Measurements from ENCODE around the gene AQP12B.
"Not testable (repeated sequence)": the region's sequence is repeated elsewhere in the genome, so short reads cannot be mapped to it uniquely, and the experiment has no call there.

The AQP12B gene

DNA sequence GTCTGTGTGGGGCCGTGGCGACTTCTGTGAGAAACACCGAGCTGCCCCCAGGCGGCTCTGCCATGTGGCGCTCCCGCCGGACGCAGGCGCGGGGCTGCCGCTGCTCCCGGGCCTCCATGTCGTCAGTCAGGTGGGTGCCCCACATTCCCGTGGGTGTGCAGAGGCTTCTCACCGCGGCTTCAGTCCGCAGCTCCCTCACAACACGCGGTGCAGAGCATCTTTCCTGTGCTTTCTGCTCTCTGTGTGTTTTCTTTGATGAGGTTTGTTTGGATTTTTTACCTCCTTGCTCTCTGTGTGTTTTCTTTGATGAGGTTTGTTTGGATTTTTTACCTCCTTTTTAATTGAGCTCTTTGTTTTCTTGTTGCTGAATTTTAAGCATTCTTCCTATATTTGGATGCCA, 22.0 kb upstream of the AQP12B start:
- DNase-seq (ENCODE audit: low read depth): no peak
- TF ChIP-seq MYC (IDR thresholded peaks at IDR 0.05; ENCODE audit: low read depth, low read length) (no peak), POLR2A (IDR thresholded peaks at IDR 0.05; ENCODE audit: extremely low read depth, insufficient read length) (no peak), CTCF (IDR thresholded peaks at IDR 0.05; ENCODE audit: low read depth, low read length) (no peak)
- TF ChIP-seq, protein P1, sequence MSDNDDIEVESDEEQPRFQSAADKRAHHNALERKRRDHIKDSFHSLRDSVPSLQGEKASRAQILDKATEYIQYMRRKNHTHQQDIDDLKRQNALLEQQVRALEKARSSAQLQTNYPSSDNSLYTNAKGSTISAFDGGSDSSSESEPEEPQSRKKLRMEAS (IDR thresholded peaks at IDR 0.05; ENCODE audit: low read depth, low read length): no peak
- H3K4me3 ChIP-seq (ENCODE audit: low read depth, low read length): no peak overlapping the region

GRCh38 chr2:240703417-240704341, 21.0 kb upstream of the AQP12B start:
- TF ChIP-seq POLR2A (IDR thresholded peaks at IDR 0.05; ENCODE audit: extremely low read depth, insufficient read length): no peak
- TF ChIP-seq CTCF (IDR thresholded peaks at IDR 0.05; ENCODE audit: low read depth, low read length): no peak
- TF ChIP-seq, protein P1 (IDR thresholded peaks at IDR 0.05; ENCODE audit: low read depth, low read length): no peak
- no peak for TF ChIP-seq MYC (IDR thresholded peaks at IDR 0.05; ENCODE audit: low read depth, low read length)
- no peak for DNase-seq (ENCODE audit: low read depth)
- no peak overlapping the region for H3K4me3 ChIP-seq (ENCODE audit: low read depth, low read length)

- no peak overlapping the region for H3K4me3 ChIP-seq (ENCODE audit: low read depth, low read length)
- TF ChIP-seq MYC (IDR thresholded peaks at IDR 0.05; ENCODE audit: low read depth, low read length): no peak
- TF ChIP-seq, protein P1 (IDR thresholded peaks at IDR 0.05; ENCODE audit: low read depth, low read length): no peak
- no peak for TF ChIP-seq POLR2A (IDR thresholded peaks at IDR 0.05; ENCODE audit: extremely low read depth, insufficient read length)
- TF ChIP-seq CTCF (IDR thresholded peaks at IDR 0.05; ENCODE audit: low read depth, low read length): no peak
- no peak for DNase-seq (ENCODE audit: low read depth)
Measured at GRCh38 chr2:240702640-240703011, 19.9 kb upstream of the AQP12B start.

- no peak overlapping the region for H3K4me3 ChIP-seq (ENCODE audit: low read depth, low read length)
- TF ChIP-seq CTCF (IDR thresholded peaks at IDR 0.05; ENCODE audit: low read depth, low read length): no peak
- no peak for TF ChIP-seq MYC (IDR thresholded peaks at IDR 0.05; ENCODE audit: low read depth, low read length)
- TF ChIP-seq, protein P1 (IDR thresholded peaks at IDR 0.05; ENCODE audit: low read depth, low read length): no peak
- TF ChIP-seq POLR2A (IDR thresholded peaks at IDR 0.05; ENCODE audit: extremely low read depth, insufficient read length): no peak
- DNase-seq (ENCODE audit: low read depth): no peak
Measured at GRCh38 chr2:240701736-240702639, 19.3 kb upstream of the AQP12B start.

- TF ChIP-seq, protein P1 (IDR thresholded peaks at IDR 0.05; ENCODE audit: low read depth, low read length): no peak
- TF ChIP-seq MYC (IDR thresholded peaks at IDR 0.05; ENCODE audit: low read depth, low read length) (no peak), CTCF (IDR thresholded peaks at IDR 0.05; ENCODE audit: low read depth, low read length) (no peak), POLR2A (IDR thresholded peaks at IDR 0.05; ENCODE audit: extremely low read depth, insufficient read length) (no peak)
- no peak for DNase-seq (ENCODE audit: low read depth)
- H3K4me3 ChIP-seq (ENCODE audit: low read depth, low read length): no peak overlapping the region
Measured at GRCh38 chr2:240701091-240701735, 18.5 kb upstream of the AQP12B start.

GRCh38 chr2:240700616-240701015, 17.9 kb upstream of the AQP12B start:
- not testable (repeated sequence) for H3K4me3 ChIP-seq (ENCODE audit: low read depth, low read length); DNase-seq (ENCODE audit: low read depth)

GRCh38 chr2:240699835-240700234, 17.1 kb upstream of the AQP12B start:
- H3K4me3 ChIP-seq (ENCODE audit: low read depth, low read length); DNase-seq (ENCODE audit: low read depth): not testable (repeated sequence)

DNA sequence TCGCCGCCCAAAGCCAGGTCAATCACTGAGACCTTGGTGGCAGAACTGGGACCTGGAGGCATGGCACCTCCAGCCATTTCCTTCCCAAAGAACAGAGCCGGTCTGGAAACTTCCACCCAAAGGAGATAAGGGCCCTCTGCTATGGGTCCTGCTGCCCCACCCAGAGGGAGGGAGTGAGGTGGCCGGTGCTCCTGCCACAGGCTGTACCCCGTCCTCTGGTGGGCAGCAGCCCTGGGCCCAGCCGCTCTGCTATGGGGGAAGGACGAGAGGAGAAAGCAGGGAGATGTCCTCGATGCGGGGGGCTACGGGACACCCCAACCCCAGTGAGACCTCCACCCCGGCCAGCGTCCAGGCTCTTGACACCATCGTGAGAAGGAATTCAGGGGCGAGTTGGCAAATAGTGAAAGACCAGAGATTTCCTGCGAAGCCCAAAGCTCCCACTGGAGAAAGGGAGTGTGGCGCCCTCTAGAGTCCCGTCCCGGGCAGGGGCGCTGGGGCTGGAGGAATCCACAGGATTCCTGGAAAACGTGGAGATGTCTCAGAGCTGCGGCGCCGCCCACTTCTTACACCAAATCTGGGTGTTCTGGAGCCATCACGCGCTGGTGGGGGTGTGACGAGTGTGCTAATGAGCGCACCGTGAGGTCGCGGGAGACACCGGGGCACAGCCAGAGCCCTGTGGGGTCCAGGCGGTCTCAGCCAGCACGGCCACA, 16.3 kb upstream of the AQP12B start:
- not testable (repeated sequence) for DNase-seq (ENCODE audit: low read depth); H3K4me3 ChIP-seq (ENCODE audit: low read depth, low read length)

All from NB4 (cell line).